HK-2 (cell line): ENCODE results near the gene DICER1.

Experiments used
- DNase-seq: peaks from one replicate; pipeline ENCODE4 v3.0.0-alpha.2; 2018; ENCODE audit not compliant: unreplicated experiment

Gene DICER1

GRCh38 chr14:95039259-95039992 is 117.9 kb downstream of the DICER1 start:
- no peak for DNase-seq

- DNase-seq, result no peak
Observed at GRCh38 chr14:95038521-95039250, 118.6 kb downstream of the DICER1 start.

GRCh38 chr14:95037273-95037672 is 120.1 kb downstream of the DICER1 start:
- DNase-seq, result no peak
